ENCODE results near the gene DTNB. TPM values are rescaled to one million over a fixed set of nuclear protein-coding genes. Genes with fewer than 3 reads are reported as not detected.

The DTNB gene
- total and polyA plus RNA-seq, 2 donors (not counting 1 experiment from before 2014, with no cell fraction given): 5.1 to 5.4 TPM

GRCh38 chr2:25374827-25375226 lies 298.6 kb downstream of the DTNB start:
- no peak for DNase-seq (ENCODE audit: low read depth in 2 of 2)
- TF ChIP-seq EZH2 (IDR thresholded peaks at IDR 0.05; ENCODE audit: low read length, missing control alignments): no peak
- no peak overlapping the region for H3K9ac ChIP-seq (ENCODE audit: insufficient read depth, low read length)
- H3K9me3 ChIP-seq (ENCODE audit: control insufficient read depth, insufficient read depth, low read depth, low read length): no peaks in the 10 kb centered on the region
- H4K20me1 ChIP-seq (ENCODE audit: control insufficient read depth, extremely low read depth, insufficient read depth, low read length): no peaks in the 10 kb centered on the region
- no peaks in the 10 kb centered on the region for H3K79me2 ChIP-seq (ENCODE audit: control insufficient read depth, insufficient read depth, low read length)
- no peaks in the 10 kb centered on the region for H3K4me1 ChIP-seq (ENCODE audit: control insufficient read depth, extremely low read depth, insufficient read depth, low read length)
- H2AFZ ChIP-seq (ENCODE audit: low read length): no peak overlapping the region
- H3K4me2 ChIP-seq (ENCODE audit: extremely low read depth, insufficient read depth, low read length): no peak overlapping the region
- no peak overlapping the region for H3K27ac ChIP-seq (ENCODE audit: insufficient read depth, low read length)
- H3K36me3 ChIP-seq (ENCODE audit: control insufficient read depth, insufficient read depth, low read length): no peaks in the 10 kb centered on the region
- no peak overlapping the region for H3K4me3 ChIP-seq (replicated peaks in 1 of 4; ENCODE audit: control extremely low read depth in 1 of 4, insufficient read depth in 1 of 4, low read depth in 3 of 4, low read length in 4 of 4)
- H3K27me3 ChIP-seq (ENCODE audit: control insufficient read depth, insufficient read depth, low read length): no peaks in the 10 kb centered on the region

DNA sequence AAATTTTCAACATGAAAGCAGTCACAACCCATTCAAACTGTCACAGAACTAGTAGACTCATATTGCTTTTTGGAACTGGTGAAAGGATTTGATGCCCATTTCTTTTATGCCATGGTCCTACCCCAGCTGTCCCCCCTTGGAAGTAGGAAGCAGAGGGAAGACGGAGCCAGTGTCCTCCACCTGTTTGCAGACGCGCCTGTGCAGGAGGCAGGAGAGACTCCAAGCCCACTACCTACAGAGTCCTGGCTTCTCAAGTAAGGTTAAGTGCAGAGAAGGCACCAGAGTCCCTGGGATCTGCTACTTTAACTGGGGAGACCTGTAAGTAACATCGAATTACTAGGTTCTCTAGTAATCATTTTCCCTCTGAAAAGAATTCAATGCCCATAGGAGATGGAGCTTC lies 299.0 kb downstream of the DTNB start:
- H3K27me3 ChIP-seq (ENCODE audit: control insufficient read depth, insufficient read depth, low read length): no peaks in the 10 kb centered on the region
- no peak overlapping the region for H3K9ac ChIP-seq (ENCODE audit: insufficient read depth, low read length)
- H3K79me2 ChIP-seq (ENCODE audit: control insufficient read depth, insufficient read depth, low read length): no peaks in the 10 kb centered on the region
- H3K27ac ChIP-seq (ENCODE audit: insufficient read depth, low read length): no peak overlapping the region
- H2AFZ ChIP-seq (ENCODE audit: low read length): no peak overlapping the region
- H3K4me1 ChIP-seq (ENCODE audit: control insufficient read depth, extremely low read depth, insufficient read depth, low read length): no peaks in the 10 kb centered on the region
- no peaks in the 10 kb centered on the region for H3K36me3 ChIP-seq (ENCODE audit: control insufficient read depth, insufficient read depth, low read length)
- no peak overlapping the region for H3K4me2 ChIP-seq (ENCODE audit: extremely low read depth, insufficient read depth, low read length)
- no peaks in the 10 kb centered on the region for H4K20me1 ChIP-seq (ENCODE audit: control insufficient read depth, extremely low read depth, insufficient read depth, low read length)
- no peak for TF ChIP-seq EZH2 (IDR thresholded peaks at IDR 0.05; ENCODE audit: low read length, missing control alignments)
- TF ChIP-seq CTCF (conservative IDR thresholded peaks at IDR 0.05 in 1 of 2, IDR thresholded peaks at IDR 0.05 in 1 of 2; ENCODE audit: low read depth in 1 of 2, low read length in 2 of 2): no peak
- no peaks in the 10 kb centered on the region for H3K9me3 ChIP-seq (ENCODE audit: control insufficient read depth, insufficient read depth, low read depth, low read length)
- H3K4me3 ChIP-seq (replicated peaks in 1 of 4; ENCODE audit: control extremely low read depth in 1 of 4, insufficient read depth in 1 of 4, low read depth in 3 of 4, low read length in 4 of 4): no peak overlapping the region
- DNase-seq (ENCODE audit: low read depth in 2 of 2): no peak

GRCh38 chr2:25373269-25373981 lies 300.0 kb downstream of the DTNB start:
- Histone ChIP-seq H3K79me2 (ENCODE audit: control insufficient read depth, insufficient read depth, low read length) (no peaks in the 10 kb centered on the region), H3K36me3 (ENCODE audit: control insufficient read depth, insufficient read depth, low read length) (no peaks in the 10 kb centered on the region), H3K27ac (ENCODE audit: insufficient read depth, low read length) (no peak overlapping the region)

More at GRCh38 chr2:25373269-25373981, 300.0 kb downstream of the DTNB start:
- H4K20me1 ChIP-seq (ENCODE audit: control insufficient read depth, extremely low read depth, insufficient read depth, low read length): no peaks in the 10 kb centered on the region
- TF ChIP-seq CTCF (conservative IDR thresholded peaks at IDR 0.05 in 1 of 2, IDR thresholded peaks at IDR 0.05 in 1 of 2; ENCODE audit: low read depth in 1 of 2, low read length in 2 of 2) (no peak), EZH2 (IDR thresholded peaks at IDR 0.05; ENCODE audit: low read length, missing control alignments) (no peak)
- no peak overlapping the region for H3K4me2 ChIP-seq (ENCODE audit: extremely low read depth, insufficient read depth, low read length)
- no peaks in the 10 kb centered on the region for H3K27me3 ChIP-seq (ENCODE audit: control insufficient read depth, insufficient read depth, low read length)
- DNase-seq (ENCODE audit: low read depth in 2 of 2): no peak
- H3K9me3 ChIP-seq (ENCODE audit: control insufficient read depth, insufficient read depth, low read depth, low read length): no peaks in the 10 kb centered on the region
- no peaks in the 10 kb centered on the region for H3K4me1 ChIP-seq (ENCODE audit: control insufficient read depth, extremely low read depth, insufficient read depth, low read length)
- H3K4me3 ChIP-seq (replicated peaks in 1 of 4; ENCODE audit: control extremely low read depth in 1 of 4, insufficient read depth in 1 of 4, low read depth in 3 of 4, low read length in 4 of 4): no peak overlapping the region
- H2AFZ ChIP-seq (ENCODE audit: low read length): no peak overlapping the region
- H3K9ac ChIP-seq (ENCODE audit: insufficient read depth, low read length): no peak overlapping the region

Data from fibroblast of lung (primary cell).